Neural progenitor cell (in vitro differentiated cells): ENCODE measurements around the gene PIGQ. TPM values are rescaled to one million over a fixed set of nuclear protein-coding genes. Genes with fewer than 3 reads are reported as not detected.
A peak's percentile ranks its signal among the peaks of the same experiment; 100 is the strongest.

Source experiments
- DNase-seq: peaks from one replicate; pipeline ENCODE4 v3.0.0-alpha.2; 2016; ENCODE audit warnings: low spot score
- H2AFZ ChIP-seq: fragments of 200-600 bp; sonication (generic); replicated peaks from 2 replicates; pipeline ENCODE4 v1.6.1; 2016; ENCODE audit warnings: antibody characterized with exemption
- H3F3A ChIP-seq: fragments of 200-600 bp; sonication (generic); 2 replicates; pipeline ENCODE4 v1.6.1; 2016; ENCODE audit warnings: antibody characterized with exemption, low read depth
- H3K27ac ChIP-seq: fragments of 200-600 bp; sonication (generic); 2 replicates; pipeline ENCODE4 v1.5.1; 2016; ENCODE audit warnings: mild to moderate bottlenecking
- H3K27me3 ChIP-seq: fragments of 200-600 bp; sonication (generic); 2 replicates; pipeline ENCODE4 v1.6.1; 2016; ENCODE audit warnings: mild to moderate bottlenecking, moderate library complexity
- H3K36me3 ChIP-seq: fragments of 200-600 bp; sonication (generic); 2 replicates; pipeline ENCODE4 v1.5.1; 2016
- H3K4me1 ChIP-seq: fragments of 200-600 bp; sonication (generic); 2 replicates; pipeline ENCODE4 v1.6.1; 2016; ENCODE audit warnings: mixed run types
- H3K4me2 ChIP-seq: fragments of 200-600 bp; sonication (generic); 2 replicates; pipeline ENCODE4 v1.6.1; 2016
- H3K4me3 ChIP-seq: fragments of 200-600 bp; sonication (generic); 2 replicates; pipeline ENCODE4 v1.5.1; 2016
- H3K79me2 ChIP-seq: fragments of 200-600 bp; sonication (generic); 2 replicates; pipeline ENCODE4 v1.6.1; 2016; ENCODE audit warnings: low read depth
- H3K9ac ChIP-seq: fragments of 200-600 bp; sonication (generic); 2 replicates; pipeline ENCODE4 v1.6.1; 2016
- H3K9me3 ChIP-seq: fragments of 200-600 bp; sonication (generic); 2 replicates; pipeline ENCODE4 v1.5.1; 2016; ENCODE audit warnings: low read depth
- H4K20me1 ChIP-seq: fragments of 200-600 bp; sonication (generic); 2 replicates; pipeline ENCODE4 v1.6.1; 2016; ENCODE audit warnings: low read depth
- H3K27ac Mint-ChIP-seq: 3 replicates; pipeline ENCODE4 v1.8.0; 2021; ENCODE audit warnings: mixed read lengths
- H3K27me3 Mint-ChIP-seq: 2 replicates; pipeline ENCODE4 v1.8.0; 2022; ENCODE audit warnings: low read depth, mild to moderate bottlenecking, inconsistent platforms, moderate library complexity, mixed read lengths; ENCODE audit not compliant: insufficient read depth
- H3K36me3 Mint-ChIP-seq: 3 replicates; pipeline ENCODE4 v1.8.0; 2021; ENCODE audit warnings: mixed read lengths
- H3K4me1 Mint-ChIP-seq: 3 replicates; pipeline ENCODE4 v1.8.0; 2021; ENCODE audit warnings: mixed read lengths
- H3K4me3 Mint-ChIP-seq: 3 replicates; pipeline ENCODE4 v1.8.0; 2021; ENCODE audit warnings: mild to moderate bottlenecking, moderate library complexity, mixed read lengths
- H3K9me3 Mint-ChIP-seq: 3 replicates; pipeline ENCODE4 v1.8.0; 2020; ENCODE audit warnings: mixed read lengths
- CTCF ChIP-seq: fragments of 200-600 bp; sonication (generic); IDR thresholded peaks from 2 replicates; pipeline ENCODE4 v1.5.1; 2017; ENCODE audit warnings: antibody characterized with exemption, mild to moderate bottlenecking
- EZH2 ChIP-seq: fragments of 200-600 bp; sonication (generic); IDR thresholded peaks from 2 replicates; pipeline ENCODE4 v1.6.1; 2017; ENCODE audit warnings: antibody characterized with exemption, mild to moderate bottlenecking, moderate library complexity
- EZH2phosphoT487 ChIP-seq: fragments of 200-600 bp; sonication (generic); IDR thresholded peaks from 2 replicates; pipeline ENCODE4 v1.6.1; 2017; ENCODE audit warnings: antibody characterized with exemption
- total RNA-seq: library from RNA; depleted of rRNA; stranded (reverse); fragments of >200 nt; gene quantifications from 2 replicates; pipeline ENCODE4 v1.2.3, GENCODE V29; 2015; ENCODE audit warnings: low replicate concordance

The PIGQ gene
- total RNA-seq, 1 donor from 2014 or later, result 16.1 TPM

- Mint-ChIP-seq H3K9me3 (no peaks in the 10 kb centered on the region), H3K4me3 (peak overlapping the region; percentile 94), H3K27ac (peak overlapping the region; percentile 55), H3K36me3 (peaks cover 6% of the 10 kb centered on the region), H3K4me1 (peaks cover 30% of the 10 kb centered on the region), H3K27me3 (peaks cover 12% of the 10 kb centered on the region)
- DNase-seq, result no peak
- Histone ChIP-seq H3K4me1 (peaks cover 3% of the 10 kb centered on the region), H3K4me3 (peak overlapping the region; percentile 99), H3F3A (peaks cover 16% of the 10 kb centered on the region), H2AFZ (no peak overlapping the region), H3K27ac (no peak overlapping the region), H3K79me2 (peaks cover 32% of the 10 kb centered on the region), H3K27me3 (peaks cover 31% of the 10 kb centered on the region), H3K36me3 (no peaks in the 10 kb centered on the region), H3K9me3 (no peaks in the 10 kb centered on the region), H3K9ac (peak overlapping the region; percentile 57), H4K20me1 (peaks cover 79% of the 10 kb centered on the region), H3K4me2 (peak overlapping the region; percentile 84)
- TF ChIP-seq CTCF, result no peak
- no peak for TF ChIP-seq EZH2
- no peak for TF ChIP-seq EZH2phosphoT487
Observed at GRCh38 chr16:590815-591200, 21.0 kb downstream of the PIGQ start.

- Histone ChIP-seq H3K4me1 (peaks cover 3% of the 10 kb centered on the region), H3K9me3 (no peaks in the 10 kb centered on the region), H3K4me2 (peak overlapping the region; percentile 84), H3K4me3 (no peak overlapping the region), H3F3A (peaks cover 14% of the 10 kb centered on the region), H3K79me2 (peaks cover 32% of the 10 kb centered on the region), H3K36me3 (no peaks in the 10 kb centered on the region), H3K27ac (no peak overlapping the region), H3K9ac (no peak overlapping the region), H4K20me1 (peaks cover 81% of the 10 kb centered on the region), H3K27me3 (peaks cover 27% of the 10 kb centered on the region), H2AFZ (no peak overlapping the region)
- DNase-seq, result no peak
- Mint-ChIP-seq H3K36me3 (peaks cover 8% of the 10 kb centered on the region), H3K27me3 (peaks cover 10% of the 10 kb centered on the region), H3K4me3 (peak overlapping the region; percentile 94), H3K27ac (no peak overlapping the region), H3K9me3 (no peaks in the 10 kb centered on the region), H3K4me1 (peaks cover 27% of the 10 kb centered on the region)
- TF ChIP-seq EZH2 (no peak), CTCF (no peak), EZH2phosphoT487 (no peak)
Observed at GRCh38 chr16:591231-591630, 21.5 kb downstream of the PIGQ start.

- no peak overlapping the region for H2AFZ ChIP-seq
- DNase-seq, result no peak
- peaks cover 3% of the 10 kb centered on the region for H3K4me1 ChIP-seq
- H3K79me2 ChIP-seq, result peaks cover 32% of the 10 kb centered on the region
- peaks cover 25% of the 10 kb centered on the region for H3K4me1 Mint-ChIP-seq
- no peaks in the 10 kb centered on the region for H3K9me3 ChIP-seq
- no peak overlapping the region for H3K9ac ChIP-seq
- peaks cover 15% of the 10 kb centered on the region for H3K36me3 Mint-ChIP-seq
- TF ChIP-seq EZH2phosphoT487, result no peak
- TF ChIP-seq EZH2, result no peak
- TF ChIP-seq CTCF, result no peak
- H3K4me3 Mint-ChIP-seq, result peak overlapping the region; percentile 94
- no peak overlapping the region for H3K4me3 ChIP-seq
- H3K36me3 ChIP-seq, result no peaks in the 10 kb centered on the region
- H3K27ac ChIP-seq, result no peak overlapping the region
- peaks cover 14% of the 10 kb centered on the region for H3F3A ChIP-seq
- peaks cover 8% of the 10 kb centered on the region for H3K27me3 Mint-ChIP-seq
- H3K27ac Mint-ChIP-seq, result no peak overlapping the region
- H3K27me3 ChIP-seq, result peaks cover 19% of the 10 kb centered on the region
- no peaks in the 10 kb centered on the region for H3K9me3 Mint-ChIP-seq
- peaks cover 73% of the 10 kb centered on the region for H4K20me1 ChIP-seq
- no peak overlapping the region for H3K4me2 ChIP-seq
Observed at GRCh38 chr16:591892-592517, 22.2 kb downstream of the PIGQ start.
